Endothelial cell of hepatic sinusoid (primary cell): Measurements from ENCODE around the gene ZNF362.

Experiments used
- in situ Hi-C: cut with HindIII; loops from 2 replicates; pipeline ENCODE4 v1.10.0; 2017; ENCODE audit warnings: low sequenced_read_pairs

ZNF362 gene

DNA sequence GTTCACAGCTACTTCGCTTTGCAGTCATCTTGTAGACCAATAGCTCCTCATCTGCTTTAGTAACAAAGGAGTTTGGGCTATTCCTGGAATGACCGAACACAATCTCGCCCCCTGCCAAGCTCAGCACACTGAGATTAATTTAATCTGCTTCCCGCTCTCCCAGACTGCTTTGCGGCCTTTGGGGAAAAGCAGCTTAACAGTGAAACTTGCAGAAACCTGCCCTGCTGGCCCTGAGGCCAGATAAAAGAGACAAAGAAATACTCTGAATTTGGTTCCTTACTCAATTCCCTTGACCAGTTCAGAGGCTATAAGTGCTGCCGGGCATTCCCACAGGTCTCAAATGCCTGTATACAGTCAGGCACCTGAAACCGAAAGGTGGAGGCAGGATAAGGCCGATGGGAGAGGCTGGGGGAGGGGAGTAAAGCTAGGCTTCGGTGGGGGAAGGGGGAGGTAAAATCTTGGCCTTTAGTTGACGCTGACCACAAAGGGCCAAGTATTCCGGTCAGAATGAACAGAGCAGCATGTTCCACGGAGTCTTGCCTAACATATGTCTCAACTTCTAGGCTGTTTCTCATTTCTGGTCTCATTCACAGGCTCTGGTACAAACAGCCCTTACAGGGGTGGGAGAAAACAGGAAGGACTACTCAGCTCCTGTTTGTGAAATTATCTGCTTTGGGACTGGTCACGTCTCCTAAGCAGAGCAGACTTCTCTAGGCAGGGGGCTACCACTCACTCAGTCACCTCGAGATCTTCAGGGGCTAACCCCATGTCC lies 82.3 kb downstream of the ZNF362 start:
- in situ Hi-C loops: no loop called here

DNA sequence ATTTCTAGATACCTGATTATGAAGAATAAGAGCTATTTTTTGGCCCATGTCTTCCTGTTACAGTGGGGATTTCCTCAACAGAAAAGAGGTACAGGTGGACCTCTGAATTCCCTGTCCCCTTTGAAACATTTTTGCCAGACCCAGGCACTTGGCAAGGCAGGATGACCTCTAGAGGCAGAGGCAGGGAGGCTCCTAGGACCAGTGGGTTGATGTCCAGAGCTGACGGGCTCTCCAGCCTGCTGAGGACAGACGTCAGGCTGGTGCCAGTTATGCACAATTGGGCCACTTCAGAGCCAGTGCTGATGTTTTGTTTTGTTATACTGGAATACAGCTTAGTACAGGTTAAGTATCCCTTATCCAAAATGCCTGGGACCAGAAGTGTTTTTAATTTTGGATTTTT lies 83.1 kb downstream of the ZNF362 start:
- in situ Hi-C loops: no loop called here

GRCh38 chr1:33341190-33341589 lies 84.9 kb downstream of the ZNF362 start:
- in situ Hi-C loops: no loop called here

GRCh38 chr1:33342041-33342723 lies 85.9 kb downstream of the ZNF362 start:
- in situ Hi-C loops: no loop called here

DNA sequence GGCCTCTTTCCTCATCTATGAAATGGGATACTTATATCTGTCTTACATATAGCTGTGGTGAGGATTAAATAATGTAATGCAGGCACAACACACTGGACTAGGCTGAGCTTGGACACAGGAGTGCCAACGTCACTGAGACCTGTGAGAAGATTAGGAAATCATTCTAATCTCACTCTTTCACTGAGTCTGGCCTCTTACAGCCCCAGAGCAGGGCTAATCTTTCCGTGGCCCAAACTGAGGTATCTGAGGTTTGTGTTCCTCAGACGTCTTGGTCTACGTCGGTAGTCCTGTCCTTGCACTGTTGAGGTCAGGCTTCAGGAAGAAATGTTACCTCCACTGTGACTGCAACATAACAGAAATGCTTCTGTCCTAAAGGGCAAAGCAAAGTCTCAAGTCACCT lies 87.2 kb downstream of the ZNF362 start:
- in situ Hi-C loops: no loop called here

DNA sequence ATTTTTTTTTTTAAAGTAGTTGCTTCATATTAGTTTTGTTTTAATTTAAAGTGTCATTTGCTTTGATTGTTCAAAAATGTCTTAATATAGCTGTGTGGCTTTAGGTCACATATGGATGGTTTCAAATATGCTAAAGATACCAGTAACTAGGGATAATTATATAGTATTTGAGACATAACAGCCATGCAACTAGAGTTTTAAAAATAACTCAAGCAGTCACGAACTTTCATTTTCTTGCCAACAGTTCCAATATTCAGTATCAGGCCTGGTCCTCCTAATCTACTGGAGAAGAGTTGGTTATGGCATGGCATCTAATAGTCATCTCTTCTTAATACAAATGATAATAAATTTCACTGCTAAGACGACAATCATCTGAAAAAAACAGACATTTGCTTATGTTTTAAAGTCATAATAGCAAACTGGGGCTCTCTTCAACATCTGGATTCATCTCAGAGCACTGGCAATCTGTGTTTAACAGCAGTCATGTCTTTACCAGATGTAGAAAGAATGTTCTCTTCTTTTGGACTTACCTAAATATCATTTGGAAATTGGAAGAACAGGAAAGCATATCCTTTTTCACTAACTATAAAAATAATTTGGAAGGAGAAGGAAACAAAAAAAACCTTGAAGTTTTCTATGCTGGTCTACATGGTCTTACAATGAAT lies 88.7 kb downstream of the ZNF362 start:
- in situ Hi-C loops: no loop called here

DNA sequence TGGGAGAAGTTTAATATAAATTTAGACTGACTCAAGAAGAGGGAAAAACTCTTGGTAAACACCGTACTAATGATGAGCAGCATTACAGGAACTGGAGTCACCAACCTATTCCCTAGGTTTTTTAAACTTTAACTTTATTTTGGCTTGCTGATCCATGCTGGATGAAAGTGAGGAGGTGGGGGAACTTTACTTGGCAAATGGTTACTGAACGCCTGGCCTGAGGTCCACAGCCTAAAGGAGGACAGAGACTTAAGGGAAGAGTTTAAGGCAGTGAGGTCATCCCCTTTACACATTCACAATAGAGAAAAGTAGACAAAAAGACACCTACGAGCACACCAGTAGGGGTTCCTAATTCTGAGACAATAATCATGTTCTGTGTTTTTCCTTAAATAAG lies 90.2 kb downstream of the ZNF362 start:
- in situ Hi-C loops: no loop called here

DNA sequence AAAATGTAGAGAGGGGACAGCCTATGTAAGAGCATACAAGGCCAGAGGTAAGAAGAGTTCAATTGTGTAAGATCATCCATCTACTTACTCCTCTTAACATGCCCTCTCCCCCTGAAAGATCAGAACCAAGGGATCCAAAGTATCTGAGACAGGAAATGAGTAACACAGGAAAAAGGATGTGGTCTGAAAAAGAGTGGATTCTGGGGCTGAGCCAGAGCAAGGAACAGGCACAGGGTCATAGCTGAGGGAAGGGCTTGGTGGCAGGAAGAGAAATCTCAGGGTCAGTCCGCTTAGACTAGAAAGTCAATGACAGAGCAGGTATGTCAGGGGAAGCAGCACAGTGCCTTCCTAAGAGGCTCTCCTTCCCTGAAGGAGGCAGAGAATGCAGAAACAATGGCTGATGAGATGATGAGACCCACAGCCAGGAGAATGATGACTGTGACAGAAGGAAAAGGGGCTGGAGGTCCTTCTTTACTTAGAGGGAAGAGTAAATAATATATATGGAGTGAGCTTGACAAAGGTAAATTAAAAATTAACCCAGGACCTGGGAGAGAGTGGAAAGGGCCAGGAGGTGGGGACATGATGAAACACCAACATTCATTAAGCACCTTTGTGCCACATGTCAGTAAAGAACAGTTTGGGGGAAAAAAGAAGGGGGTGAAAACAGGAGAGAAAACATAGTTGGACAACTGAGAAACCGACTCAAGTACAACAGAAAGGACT lies 90.8 kb downstream of the ZNF362 start:
- in situ Hi-C loops: no loop called here

- in situ Hi-C loops: no loop called here
Observed at GRCh38 chr1:33347650-33347992, 91.3 kb downstream of the ZNF362 start.

- in situ Hi-C loops: no loop called here
Observed at GRCh38 chr1:33348194-33348593, 91.9 kb downstream of the ZNF362 start.

- in situ Hi-C loops: no loop called here
Observed at GRCh38 chr1:33348676-33349080, 92.4 kb downstream of the ZNF362 start.

GRCh38 chr1:33349081-33349759 lies 92.9 kb downstream of the ZNF362 start:
- in situ Hi-C loops: no loop called here

GRCh38 chr1:33349778-33350610 lies 93.7 kb downstream of the ZNF362 start:
- in situ Hi-C loops: no loop called here
